NCI-H748 treated with DMSO at 0.1 percent for 48 hours (cell line): Measurements from ENCODE around the gene PCDHA9.
A peak's percentile ranks its signal among the peaks of the same experiment; 100 is the strongest.
"Not testable (repeated sequence)": the region's sequence is repeated elsewhere in the genome, so short reads cannot be mapped to it uniquely, and the experiment has no call there.

Experiments
- DNase-seq: peaks from one replicate; lab custom pipeline; 2025; lab: John Stamatoyannopoulos, UW

PCDHA9 gene

GRCh38 chr5:140848139-140849102 is at the start of gene PCDHA9:
TSS of gene PCDHA9 (plus strand) at chr5:140848382. CDS start at chr5:140848496, 114 bp downstream.
- DNase-seq = not testable (repeated sequence)

DNA sequence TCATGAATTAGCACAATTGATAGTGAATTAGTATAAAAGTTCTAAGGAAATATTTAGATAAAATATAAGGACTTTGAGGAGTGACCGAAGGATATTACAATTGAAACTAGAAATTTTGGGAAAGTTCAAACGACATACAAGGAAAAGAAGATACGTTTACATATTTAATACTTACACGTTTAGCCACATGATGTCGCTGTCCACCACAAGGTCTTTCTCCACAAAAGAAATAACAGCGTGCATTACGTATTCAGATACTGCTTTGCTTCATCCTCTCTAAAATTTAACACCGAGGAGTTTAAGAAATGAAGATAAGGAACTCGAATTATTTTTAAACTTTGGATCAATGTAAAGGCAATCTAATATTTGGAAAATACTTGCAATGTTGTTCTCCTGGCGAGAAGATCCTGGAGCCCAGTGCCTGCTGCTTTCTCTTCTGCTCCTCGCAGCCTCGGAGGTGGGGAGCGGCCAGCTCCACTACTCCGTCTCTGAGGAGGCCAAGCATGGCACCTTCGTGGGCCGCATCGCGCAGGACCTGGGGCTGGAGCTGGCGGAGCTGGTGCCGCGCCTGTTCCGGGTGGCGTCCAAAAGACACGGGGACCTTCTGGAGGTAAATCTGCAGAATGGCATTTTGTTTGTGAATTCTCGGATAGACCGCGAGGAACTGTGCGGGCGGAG is 47.2 kb upstream of the PCDHA9 start, which contains the start of gene PCDHA3:
PCDHA3 (plus strand) TSS at position 242 of the 678 bp plus-strand sequence.
- DNase-seq = no peak

- no peak for DNase-seq
Measured at GRCh38 chr5:140801494-140801841, 46.7 kb upstream of the PCDHA9 start.

GRCh38 chr5:140802381-140802780 is 45.8 kb upstream of the PCDHA9 start:
- not testable (repeated sequence) for DNase-seq

DNA sequence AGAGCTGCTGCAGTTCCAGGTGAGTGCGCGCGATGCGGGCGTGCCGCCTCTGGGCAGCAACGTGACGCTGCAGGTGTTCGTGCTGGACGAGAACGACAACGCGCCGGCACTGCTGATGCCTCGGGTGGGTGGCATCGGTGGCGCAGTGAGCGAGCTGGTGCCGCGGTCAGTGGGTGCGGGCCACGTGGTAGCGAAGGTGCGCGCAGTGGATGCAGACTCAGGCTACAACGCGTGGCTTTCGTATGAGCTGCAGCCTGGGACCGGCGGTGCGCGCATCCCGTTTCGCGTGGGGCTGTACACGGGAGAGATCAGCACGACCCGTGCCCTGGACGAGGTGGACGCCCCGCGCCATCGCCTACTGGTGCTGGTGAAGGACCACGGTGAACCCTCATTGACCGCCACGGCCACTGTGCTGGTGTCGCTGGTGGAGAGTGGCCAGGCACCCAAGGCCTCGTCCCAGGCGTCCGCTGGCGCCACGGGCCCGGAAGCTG is 45.4 kb upstream of the PCDHA9 start:
- no peak for DNase-seq

GRCh38 chr5:140806834-140807775 is 41.1 kb upstream of the PCDHA9 start, which contains the start of gene PCDHA4:
TSS of gene PCDHA4 (plus strand) at chr5:140807068.
- peak; percentile 79 for DNase-seq

DNA sequence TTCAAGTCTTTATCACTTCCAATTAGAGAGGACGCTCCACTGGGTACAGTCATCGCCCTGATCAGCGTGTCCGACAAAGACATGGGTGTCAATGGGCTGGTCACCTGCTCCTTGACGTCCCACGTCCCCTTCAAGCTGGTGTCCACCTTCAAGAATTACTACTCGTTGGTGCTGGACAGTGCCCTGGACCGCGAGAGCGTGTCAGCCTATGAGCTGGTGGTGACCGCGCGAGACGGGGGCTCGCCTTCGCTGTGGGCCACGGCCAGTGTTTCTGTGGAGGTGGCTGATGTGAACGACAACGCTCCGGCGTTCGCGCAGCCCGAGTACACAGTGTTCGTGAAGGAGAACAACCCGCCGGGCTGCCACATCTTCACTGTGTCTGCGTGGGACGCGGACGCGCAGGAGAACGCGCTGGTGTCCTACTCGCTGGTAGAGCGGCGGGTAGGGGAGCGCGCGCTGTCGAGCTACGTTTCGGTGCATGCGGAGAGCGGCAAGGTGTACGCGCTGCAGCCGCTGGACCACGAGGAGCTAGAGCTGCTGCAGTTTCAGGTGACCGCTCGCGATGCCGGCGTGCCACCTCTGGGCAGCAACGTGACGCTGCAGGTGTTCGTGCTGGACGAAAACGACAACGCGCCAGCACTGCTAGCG is 39.8 kb upstream of the PCDHA9 start:
- DNase-seq = not testable (repeated sequence)

- DNase-seq = no peak
Measured at GRCh38 chr5:140808889-140809291, 39.3 kb upstream of the PCDHA9 start.

GRCh38 chr5:140821375-140822280 is 26.6 kb upstream of the PCDHA9 start, which contains the start of gene PCDHA5:
TSS of gene PCDHA5 (plus strand) at chr5:140821613.
- DNase-seq = no peak

DNA sequence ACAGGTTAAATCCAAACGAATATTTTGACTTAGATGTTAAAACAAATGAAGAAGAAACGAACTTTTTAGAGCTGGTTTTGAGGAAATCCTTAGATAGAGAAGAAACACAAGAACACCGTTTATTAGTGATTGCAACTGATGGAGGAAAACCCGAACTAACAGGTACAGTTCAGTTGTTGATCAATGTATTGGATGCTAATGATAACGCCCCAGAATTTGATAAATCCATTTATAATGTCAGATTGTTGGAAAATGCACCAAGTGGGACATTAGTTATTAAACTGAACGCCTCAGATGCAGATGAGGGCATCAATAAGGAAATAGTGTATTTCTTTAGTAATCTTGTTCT is 25.9 kb upstream of the PCDHA9 start:
- DNase-seq = no peak

- not testable (repeated sequence) for DNase-seq
Measured at GRCh38 chr5:140822969-140823368, 25.2 kb upstream of the PCDHA9 start.

GRCh38 chr5:140823475-140823874 is 24.7 kb upstream of the PCDHA9 start:
- DNase-seq = no peak

- no peak for DNase-seq
Measured at GRCh38 chr5:140827704-140828361, 20.3 kb upstream of the PCDHA9 start, which contains the start of gene PCDHA6. TSS of gene PCDHA6 (plus strand) at chr5:140827960. CDS start at chr5:140828092, 132 bp downstream.

DNA sequence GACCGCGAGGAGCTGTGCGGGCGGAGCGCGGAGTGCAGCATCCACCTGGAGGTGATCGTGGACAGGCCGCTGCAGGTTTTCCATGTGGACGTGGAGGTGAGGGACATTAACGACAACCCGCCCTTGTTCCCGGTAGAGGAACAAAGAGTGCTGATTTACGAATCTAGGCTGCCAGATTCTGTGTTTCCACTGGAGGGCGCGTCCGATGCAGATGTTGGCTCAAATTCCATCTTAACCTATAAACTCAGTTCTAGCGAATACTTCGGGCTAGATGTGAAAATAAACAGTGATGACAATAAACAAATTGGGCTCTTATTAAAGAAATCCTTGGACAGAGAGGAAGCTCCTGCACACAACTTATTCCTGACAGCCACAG is 19.8 kb upstream of the PCDHA9 start:
- no peak for DNase-seq

GRCh38 chr5:140829511-140830501 is 18.4 kb upstream of the PCDHA9 start:
- DNase-seq = not testable (repeated sequence)

DNA sequence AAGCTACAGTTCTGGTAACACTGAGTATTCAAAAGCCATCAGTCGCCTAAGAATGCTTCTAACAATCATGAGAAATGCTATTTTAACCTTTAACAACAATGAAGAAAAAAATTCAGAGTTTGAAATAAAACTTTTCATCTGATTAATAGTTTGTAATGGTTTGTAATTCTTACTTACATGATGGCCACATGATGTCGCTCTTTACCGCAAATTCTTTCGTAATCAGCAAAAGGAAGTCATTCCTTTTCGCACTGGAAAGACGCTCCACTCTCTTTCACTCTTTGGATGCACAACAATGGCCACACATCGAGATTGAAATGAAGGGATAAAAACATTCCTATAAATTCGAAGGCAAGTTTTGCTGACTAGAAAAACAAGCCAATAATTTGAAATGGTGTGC is 14.2 kb upstream of the PCDHA9 start, which contains the start of gene PCDHA7:
PCDHA7 (plus strand) TSS at position 277 of the 400 bp plus-strand sequence; CDS start at position 392, 115 bp downstream.
- DNase-seq = no peak

DNA sequence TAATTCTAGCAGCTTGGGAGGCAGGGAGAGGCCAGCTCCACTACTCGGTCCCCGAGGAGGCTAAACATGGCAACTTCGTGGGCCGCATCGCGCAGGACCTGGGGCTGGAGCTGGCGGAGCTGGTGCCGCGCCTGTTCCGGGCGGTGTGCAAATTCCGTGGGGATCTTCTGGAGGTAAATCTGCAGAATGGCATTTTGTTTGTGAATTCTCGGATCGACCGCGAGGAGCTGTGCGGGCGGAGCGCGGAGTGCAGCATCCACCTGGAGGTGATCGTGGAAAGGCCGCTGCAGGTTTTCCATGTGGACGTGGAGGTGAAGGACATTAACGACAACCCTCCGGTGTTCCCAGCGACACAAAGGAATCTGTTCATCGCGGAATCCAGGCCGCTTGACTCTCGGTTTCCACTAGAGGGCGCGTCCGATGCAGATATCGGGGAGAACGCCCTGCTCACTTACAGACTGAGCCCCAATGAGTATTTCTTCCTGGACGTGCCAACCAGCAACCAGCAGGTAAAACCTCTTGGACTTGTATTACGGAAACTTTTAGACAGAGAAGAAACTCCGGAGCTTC is 13.7 kb upstream of the PCDHA9 start:
- DNase-seq = not testable (repeated sequence)
